Dendritic cell treated with granulocyte-macrophage colony-stimulating factor and Interleukin-4, amounts not matched to agents 40 ng/mL and 50 ng/mL, for 4 days (primary cell): ENCODE results near the gene RBM7.

Experiments
- H3K27ac Mint-ChIP-seq: one replicate; pipeline ENCODE4 v1.8.0; 2022; ENCODE audit warnings: mild to moderate bottlenecking, mixed read lengths
- H3K27me3 Mint-ChIP-seq: one replicate; pipeline ENCODE4 v1.8.0; 2022; ENCODE audit warnings: mild to moderate bottlenecking, mixed read lengths
- H3K36me3 Mint-ChIP-seq: one replicate; pipeline ENCODE4 v1.8.0; 2022; ENCODE audit warnings: low read depth, mixed read lengths
- H3K4me1 Mint-ChIP-seq: one replicate; pipeline ENCODE4 v1.8.0; 2022; ENCODE audit warnings: low read depth, mixed read lengths
- H3K4me3 Mint-ChIP-seq: one replicate; pipeline ENCODE4 v1.8.0; 2022; ENCODE audit warnings: mild to moderate bottlenecking, moderate library complexity, mixed read lengths
- H3K9me3 Mint-ChIP-seq: one replicate; pipeline ENCODE4 v1.8.0; 2022; ENCODE audit warnings: mixed read lengths
- intact Hi-C: fragments of 100-400 bp; cut with micrococcal nuclease; formaldehyde crosslinking; loops from one replicate; pipeline ENCODE4 v1.15.0; 2022

Gene RBM7

DNA sequence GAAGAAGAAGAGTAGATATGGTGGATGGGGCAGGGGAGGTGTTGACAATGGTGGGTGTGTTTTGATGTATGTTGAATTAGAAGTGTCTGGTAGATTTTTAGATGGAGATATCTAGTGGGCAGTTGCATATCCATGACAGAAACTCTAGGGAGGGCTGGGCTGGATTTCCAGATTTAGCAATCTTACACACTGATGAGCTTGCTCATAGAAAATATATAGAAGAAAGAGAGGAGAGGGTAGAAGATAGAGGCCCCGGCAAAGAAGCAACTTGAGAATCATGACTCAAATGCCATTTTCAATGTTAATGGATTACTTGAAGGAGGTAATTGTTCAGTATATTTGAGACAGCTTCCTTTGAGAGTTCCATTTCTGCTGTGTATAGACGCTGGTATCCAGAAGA is 47.0 kb downstream of the RBM7 start:
- no peak overlapping the region for H3K27ac Mint-ChIP-seq
- H3K9me3 Mint-ChIP-seq = no peaks in the 10 kb centered on the region
- H3K27me3 Mint-ChIP-seq = no peaks in the 10 kb centered on the region
- H3K36me3 Mint-ChIP-seq = peaks cover 25% of the 10 kb centered on the region
- no peak overlapping the region for H3K4me3 Mint-ChIP-seq
- no peaks in the 10 kb centered on the region for H3K4me1 Mint-ChIP-seq
- intact Hi-C loops = no loop called here

DNA sequence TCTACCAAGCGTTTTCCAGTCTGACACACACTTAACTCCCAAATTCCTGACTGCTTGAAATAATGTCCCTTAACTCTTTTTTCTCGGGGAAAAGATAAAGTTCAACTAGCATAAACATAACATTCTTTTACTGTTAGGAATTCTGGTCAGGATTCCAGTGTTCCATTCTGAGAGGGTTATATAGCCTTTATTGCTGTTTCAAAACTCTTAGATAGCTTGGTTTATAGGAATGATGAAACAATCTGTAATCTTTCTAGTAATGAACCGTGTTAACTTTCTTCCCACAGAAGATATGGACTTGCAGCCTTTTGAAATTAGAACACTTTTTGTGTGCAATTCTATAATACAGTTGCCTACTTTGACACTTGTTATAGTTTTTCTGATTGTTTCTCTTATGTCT is 47.4 kb downstream of the RBM7 start:
- Mint-ChIP-seq H3K4me3 (no peak overlapping the region), H3K27ac (no peak overlapping the region), H3K36me3 (peaks cover 25% of the 10 kb centered on the region), H3K4me1 (no peaks in the 10 kb centered on the region), H3K27me3 (no peaks in the 10 kb centered on the region), H3K9me3 (no peaks in the 10 kb centered on the region)
- intact Hi-C loops = no loop called here

DNA sequence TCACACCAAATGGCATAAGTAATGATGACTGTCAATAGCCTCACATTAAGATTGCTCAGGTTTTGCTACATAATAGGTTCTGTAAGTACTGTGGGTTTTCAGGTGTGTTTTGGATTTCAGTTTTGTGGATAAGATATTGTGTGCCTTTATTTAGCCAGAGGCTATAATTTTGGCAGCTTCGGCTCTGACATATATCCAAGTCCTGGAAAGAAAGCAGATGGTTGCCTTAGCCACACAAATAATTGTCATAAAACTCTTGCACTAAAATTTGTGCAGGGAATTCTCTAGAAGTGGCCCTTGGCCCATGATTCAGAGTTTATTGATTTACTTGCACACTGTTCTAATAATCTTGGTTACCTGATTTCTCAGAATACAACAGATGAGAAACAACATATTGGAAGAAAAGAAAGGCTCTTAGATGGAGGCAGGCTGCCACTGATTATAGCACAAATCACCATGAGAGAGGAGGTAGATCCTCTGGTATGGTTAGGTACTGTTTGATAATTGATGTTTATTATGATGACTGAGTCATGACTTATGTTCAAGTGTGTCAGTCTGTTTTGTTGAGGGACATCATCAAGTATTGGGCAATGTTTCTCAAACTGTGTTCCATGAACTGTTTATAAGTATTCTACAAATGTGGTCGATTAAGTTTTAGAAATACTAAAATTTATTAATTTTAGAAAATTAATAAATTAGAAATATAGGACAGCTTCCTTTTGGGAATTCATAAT is 48.5 kb downstream of the RBM7 start:
- Mint-ChIP-seq H3K9me3 (no peaks in the 10 kb centered on the region), H3K4me1 (no peaks in the 10 kb centered on the region), H3K27me3 (no peaks in the 10 kb centered on the region), H3K27ac (no peak overlapping the region), H3K36me3 (peaks cover 25% of the 10 kb centered on the region), H3K4me3 (no peak overlapping the region)
- intact Hi-C loops = no loop called here

DNA sequence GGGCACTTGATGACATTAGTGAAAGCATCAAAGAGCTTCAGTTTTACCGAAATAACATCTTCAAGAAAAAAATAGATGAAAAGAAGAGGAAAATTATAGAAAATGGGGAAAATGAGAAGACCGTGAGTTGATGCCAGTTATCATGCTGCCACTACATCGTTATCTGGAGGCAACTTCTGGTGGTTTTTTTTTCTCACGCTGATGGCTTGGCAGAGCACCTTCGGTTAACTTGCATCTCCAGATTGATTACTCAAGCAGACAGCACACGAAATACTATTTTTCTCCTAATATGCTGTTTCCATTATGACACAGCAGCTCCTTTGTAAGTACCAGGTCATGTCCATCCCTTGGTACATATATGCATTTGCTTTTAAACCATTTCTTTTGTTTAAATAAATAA is 49.4 kb downstream of the RBM7 start:
- Mint-ChIP-seq H3K36me3 (peaks cover 25% of the 10 kb centered on the region), H3K27me3 (no peaks in the 10 kb centered on the region), H3K4me3 (no peak overlapping the region), H3K27ac (no peak overlapping the region), H3K4me1 (no peaks in the 10 kb centered on the region), H3K9me3 (no peaks in the 10 kb centered on the region)
- intact Hi-C loops = no loop called here

DNA sequence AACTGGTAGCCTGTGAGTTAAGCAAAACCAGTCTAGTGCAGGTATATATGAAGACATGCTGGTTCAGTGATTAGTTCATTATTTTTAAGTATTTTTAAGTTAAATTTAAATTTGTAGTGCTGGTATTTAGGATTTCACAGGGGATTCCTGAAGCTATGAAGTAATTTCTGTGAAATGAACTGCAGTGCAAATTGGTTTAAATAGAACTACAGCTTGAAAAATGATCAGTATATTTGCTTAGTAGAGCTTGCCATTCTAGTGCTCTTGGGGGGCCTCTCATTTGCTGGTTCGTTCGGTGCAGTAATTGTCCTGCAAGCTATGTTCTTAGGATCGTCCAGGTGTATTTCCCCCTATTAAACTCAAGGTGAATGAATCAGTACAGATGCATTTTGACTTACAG is 51.9 kb downstream of the RBM7 start:
- Mint-ChIP-seq H3K27ac (no peak overlapping the region), H3K9me3 (no peaks in the 10 kb centered on the region), H3K27me3 (no peaks in the 10 kb centered on the region), H3K4me3 (no peak overlapping the region), H3K36me3 (peaks cover 13% of the 10 kb centered on the region), H3K4me1 (no peaks in the 10 kb centered on the region)
- intact Hi-C loops = no loop called here
